Central memory CD8-positive, alpha-beta T cell (primary cell): ENCODE results near the gene FGGY.
A peak's percentile ranks its signal among the peaks of the same experiment; 100 is the strongest.

ENCODE experiments used
- ATAC-seq: fragments of 150-1000 bp; cut with Tn5 transposase; replicated peaks from 2 replicates; pipeline ENCODE4 v1.10.0; 2022; ENCODE audit warnings: mild to moderate bottlenecking, moderate FRiP score, moderate number of reproducible peaks; ENCODE audit not compliant: poor library complexity, severe bottlenecking; ENCODE audit errors: extremely low read depth
- DNase-seq, 2 donors: peaks; one replicate each; pipeline ENCODE4 v3.0.0; 2021; ENCODE audit warnings: low spot score in 2 of 2
- H3K27ac Mint-ChIP-seq: one replicate; pipeline ENCODE4 v1.8.0; 2022; ENCODE audit warnings: low read depth, mild to moderate bottlenecking, moderate library complexity, mixed read lengths
- H3K27me3 Mint-ChIP-seq: one replicate; pipeline ENCODE4 v1.8.0; 2022; ENCODE audit warnings: mixed read lengths
- H3K36me3 Mint-ChIP-seq: one replicate; pipeline ENCODE4 v1.8.0; 2022; ENCODE audit warnings: mild to moderate bottlenecking, moderate library complexity, mixed read lengths; ENCODE audit not compliant: insufficient read depth
- H3K4me1 Mint-ChIP-seq: one replicate; pipeline ENCODE4 v1.8.0; 2022; ENCODE audit warnings: mixed read lengths
- H3K4me3 Mint-ChIP-seq: one replicate; pipeline ENCODE4 v1.8.0; 2022; ENCODE audit warnings: mild to moderate bottlenecking, moderate library complexity, mixed read lengths
- H3K9me3 Mint-ChIP-seq: one replicate; pipeline ENCODE4 v1.8.0; 2022; ENCODE audit warnings: mixed read lengths

Gene FGGY

GRCh38 chr1:59309795-59310548 lies 13.1 kb downstream of the FGGY start:
- peaks cover 16% of the 10 kb centered on the region for H3K4me1 Mint-ChIP-seq

GRCh38 chr1:59310549-59311250 lies 13.8 kb downstream of the FGGY start:
- DNase-seq, result no peak
- Mint-ChIP-seq H3K27me3 (no peaks in the 10 kb centered on the region), H3K9me3 (peaks cover 14% of the 10 kb centered on the region), H3K27ac (no peak overlapping the region), H3K36me3 (no peaks in the 10 kb centered on the region), H3K4me3 (no peak overlapping the region), H3K4me1 (peaks cover 23% of the 10 kb centered on the region)
- ATAC-seq, result no peak

More at GRCh38 chr1:59309795-59310548, 13.1 kb downstream of the FGGY start:
- no peak for DNase-seq
- no peak for ATAC-seq
- no peak overlapping the region for H3K4me3 Mint-ChIP-seq
- peaks cover 17% of the 10 kb centered on the region for H3K9me3 Mint-ChIP-seq
- H3K36me3 Mint-ChIP-seq, result no peaks in the 10 kb centered on the region
- no peak overlapping the region for H3K27ac Mint-ChIP-seq
- no peaks in the 10 kb centered on the region for H3K27me3 Mint-ChIP-seq

- peaks cover 5% of the 10 kb centered on the region for H3K9me3 Mint-ChIP-seq
- ATAC-seq, result no peak
- no peak for DNase-seq
- no peak overlapping the region for H3K27ac Mint-ChIP-seq
- H3K4me3 Mint-ChIP-seq, result no peak overlapping the region
- peaks cover 53% of the 10 kb centered on the region for H3K4me1 Mint-ChIP-seq
- peaks cover 2% of the 10 kb centered on the region for H3K36me3 Mint-ChIP-seq
- H3K27me3 Mint-ChIP-seq, result no peaks in the 10 kb centered on the region
Observed at GRCh38 chr1:59314776-59315528, 18.1 kb downstream of the FGGY start.

- Mint-ChIP-seq H3K36me3 (peaks cover 2% of the 10 kb centered on the region), H3K27me3 (no peaks in the 10 kb centered on the region), H3K4me1 (peaks cover 53% of the 10 kb centered on the region), H3K4me3 (peak overlapping the region; percentile 85), H3K27ac (no peak overlapping the region), H3K9me3 (peaks cover 5% of the 10 kb centered on the region)
- ATAC-seq (no peak), DNase-seq (no peak)
Observed at GRCh38 chr1:59315529-59316463, 18.9 kb downstream of the FGGY start.

- ATAC-seq (peak; percentile 89), DNase-seq (no peak)
- peaks cover 2% of the 10 kb centered on the region for H3K36me3 Mint-ChIP-seq
- H3K4me3 Mint-ChIP-seq, result peak overlapping the region; percentile 85
- peaks cover 53% of the 10 kb centered on the region for H3K4me1 Mint-ChIP-seq
- H3K27me3 Mint-ChIP-seq, result no peaks in the 10 kb centered on the region
- H3K9me3 Mint-ChIP-seq, result peaks cover under 1% of the 10 kb centered on the region
- H3K27ac Mint-ChIP-seq, result peak overlapping the region; percentile 83
Observed at GRCh38 chr1:59316497-59317128, 19.7 kb downstream of the FGGY start.

GRCh38 chr1:59317343-59317742 lies 20.4 kb downstream of the FGGY start:
- H3K27ac Mint-ChIP-seq, result peak overlapping the region; percentile 83
- no peaks in the 10 kb centered on the region for H3K9me3 Mint-ChIP-seq
- H3K4me1 Mint-ChIP-seq, result peaks cover 53% of the 10 kb centered on the region
- ATAC-seq (no peak), DNase-seq (no peak)
- H3K27me3 Mint-ChIP-seq, result no peaks in the 10 kb centered on the region
- H3K4me3 Mint-ChIP-seq, result peak overlapping the region; percentile 85
- peaks cover 2% of the 10 kb centered on the region for H3K36me3 Mint-ChIP-seq

GRCh38 chr1:59317780-59318179 lies 20.9 kb downstream of the FGGY start:
- Mint-ChIP-seq H3K27ac (no peak overlapping the region), H3K36me3 (peaks cover 2% of the 10 kb centered on the region)

GRCh38 chr1:59318271-59318860 lies 21.5 kb downstream of the FGGY start:
- Mint-ChIP-seq H3K27ac (no peak overlapping the region), H3K36me3 (peaks cover 2% of the 10 kb centered on the region), H3K27me3 (no peaks in the 10 kb centered on the region), H3K9me3 (no peaks in the 10 kb centered on the region), H3K4me3 (no peak overlapping the region), H3K4me1 (peaks cover 53% of the 10 kb centered on the region)
- DNase-seq, result no peak
- ATAC-seq, result no peak

More at GRCh38 chr1:59317780-59318179, 20.9 kb downstream of the FGGY start:
- H3K27me3 Mint-ChIP-seq, result no peaks in the 10 kb centered on the region
- ATAC-seq (no peak), DNase-seq (no peak)
- H3K4me3 Mint-ChIP-seq, result peak overlapping the region; percentile 85
- H3K4me1 Mint-ChIP-seq, result peaks cover 53% of the 10 kb centered on the region
- H3K9me3 Mint-ChIP-seq, result no peaks in the 10 kb centered on the region

GRCh38 chr1:59322394-59322793 lies 25.5 kb downstream of the FGGY start:
- DNase-seq (no peak), ATAC-seq (no peak)
- no peaks in the 10 kb centered on the region for H3K9me3 Mint-ChIP-seq
- peaks cover 24% of the 10 kb centered on the region for H3K4me1 Mint-ChIP-seq
- no peak overlapping the region for H3K4me3 Mint-ChIP-seq
- no peaks in the 10 kb centered on the region for H3K36me3 Mint-ChIP-seq
- H3K27ac Mint-ChIP-seq, result no peak overlapping the region
- H3K27me3 Mint-ChIP-seq, result no peaks in the 10 kb centered on the region

GRCh38 chr1:59322814-59323213 lies 25.9 kb downstream of the FGGY start:
- H3K27ac Mint-ChIP-seq, result no peak overlapping the region
- no peak overlapping the region for H3K4me3 Mint-ChIP-seq
- no peak for DNase-seq
- H3K36me3 Mint-ChIP-seq, result no peaks in the 10 kb centered on the region
- no peaks in the 10 kb centered on the region for H3K9me3 Mint-ChIP-seq
- no peaks in the 10 kb centered on the region for H3K27me3 Mint-ChIP-seq
- ATAC-seq, result no peak
- H3K4me1 Mint-ChIP-seq, result peaks cover 20% of the 10 kb centered on the region

GRCh38 chr1:59323879-59324278 lies 27.0 kb downstream of the FGGY start:
- Mint-ChIP-seq H3K9me3 (no peaks in the 10 kb centered on the region), H3K27me3 (no peaks in the 10 kb centered on the region), H3K27ac (no peak overlapping the region), H3K4me3 (no peak overlapping the region), H3K36me3 (no peaks in the 10 kb centered on the region), H3K4me1 (peaks cover 18% of the 10 kb centered on the region)
- ATAC-seq (no peak), DNase-seq (no peak)
